Body of pancreas (tissue), 4 donors: ENCODE results near the gene ANKRD18A. TPM values are rescaled to one million over a fixed set of nuclear protein-coding genes. Genes with fewer than 3 reads are reported as not detected.

Experiments
- ATAC-seq: fragments of 150-250 bp; one replicate; pipeline ENCODE4 v1.9.1; 2016
- DNase-seq, 4 donors: peaks; one replicate each; pipeline ENCODE4 v3.0.0-alpha.2; 2019
- H3K27ac ChIP-seq, 4 donors: fragments of 200-600 bp; sonication (generic); 1 replicate in 3 of 4; 2 replicates in 1 of 4; pipeline versions ENCODE4 v1.5.1 to v1.6.1; 2016 to 2019; ENCODE audit warnings: mild to moderate bottlenecking in 1 of 4, mixed read lengths in 1 of 4, moderate library complexity in 1 of 4
- H3K27me3 ChIP-seq, 2 donors: fragments of 200-600 bp; sonication (generic); one replicate each; pipeline ENCODE4 v1.6.0; 2016; ENCODE audit warnings: mild to moderate bottlenecking in 1 of 2
- H3K36me3 ChIP-seq, 2 donors: fragments of 200-600 bp; sonication (generic); replicated peaks in 1 of 2; 2 replicates each; pipeline ENCODE4 v1.5.1; 2016; ENCODE audit warnings: low read depth in 2 of 2; ENCODE audit not compliant: insufficient read depth in 1 of 2
- H3K4me1 ChIP-seq: fragments of 200-600 bp; sonication (generic); one replicate; pipeline ENCODE4 v1.6.0; 2016
- H3K4me3 ChIP-seq, 2 donors: fragments of 200-600 bp; sonication (generic); 1 replicate in 1 of 2; 2 replicates in 1 of 2; pipeline ENCODE4 v1.5.1; 2016 to 2019
- H3K9me3 ChIP-seq, 3 donors: fragments of 200-600 bp; sonication (generic); 1 replicate in 2 of 3; 2 replicates in 1 of 3; pipeline ENCODE4 v1.5.1; 2016
- CTCF ChIP-seq, 7 experiments: fragments of 450-650 bp in 4 of 7; fragments of 200-600 bp in 3 of 7; sonication (generic) in 3 of 7; IDR thresholded peaks; one replicate each; pipeline ENCODE4 v1.5.1; 2016 to 2019; ENCODE audit warnings: antibody characterized with exemption in 7 of 7
- POLR2A ChIP-seq, 3 donors: fragments of 450-650 bp; IDR thresholded peaks; one replicate each; pipeline ENCODE4 v1.6.1; 2016; ENCODE audit warnings: antibody characterized with exemption in 3 of 3, mild to moderate bottlenecking in 2 of 3
- WGBS, 2 donors: methylation state at CpG; one replicate each; pipeline ENCODE4 v1.1.5; 2017; 5-methylcytosine and 5-hydroxymethylcytosine counted together
- intact Hi-C: fragments of 100-400 bp; cut with DNase I; formaldehyde crosslinking; loops from one replicate; pipeline ENCODE4 v1.15.1; 2023
- total RNA-seq, 2 donors: library from RNA; depleted of rRNA; stranded (reverse); fragments of >200 nt; gene quantifications; one replicate each; pipeline ENCODE4 v1.1.0, GENCODE V29; 2016

The ANKRD18A gene
- total RNA-seq, 2 donors from 2014 or later, result 6.5 to 23.1 TPM

- intact Hi-C loops, result no loop called here
- WGBS, 2 donors, result 71 to 73% methylated on average over 8 of the region's 8 CpGs
- ATAC-seq, result no peak
Observed at GRCh38 chr9:38649731-38650363, 29.5 kb upstream of the ANKRD18A start.

GRCh38 chr9:38644601-38645000, 24.2 kb upstream of the ANKRD18A start:
- no peak for DNase-seq
- no peak for ATAC-seq
- intact Hi-C loops, result no loop called here
- no peak overlapping the region for H3K4me3 ChIP-seq
- no peaks in the 10 kb centered on the region for H3K27me3 ChIP-seq
- H3K9me3 ChIP-seq, result no peaks in the 10 kb centered on the region
- 8 to 24% methylated on average over 2 of the region's 2 CpGs for WGBS, 2 donors
- TF ChIP-seq CTCF (IDR thresholded peaks at IDR 0.05), result no peak
- H3K27ac ChIP-seq, result no peak overlapping the region
- no peaks in the 10 kb centered on the region for H3K36me3 ChIP-seq
- H3K4me1 ChIP-seq, result no peaks in the 10 kb centered on the region

More at GRCh38 chr9:38649731-38650363, 29.5 kb upstream of the ANKRD18A start:
- Histone ChIP-seq H3K9me3 (no peaks in the 10 kb centered on the region), H3K27ac (no peak overlapping the region), H3K4me3 (no peak overlapping the region), H3K36me3 (no peaks in the 10 kb centered on the region), H3K27me3 (no peaks in the 10 kb centered on the region), H3K4me1 (no peaks in the 10 kb centered on the region)
- TF ChIP-seq POLR2A (IDR thresholded peaks at IDR 0.05), result no peak
- no peak for DNase-seq

- Histone ChIP-seq H3K4me1 (no peaks in the 10 kb centered on the region), H3K36me3 (no peaks in the 10 kb centered on the region), H3K27me3 (no peaks in the 10 kb centered on the region), H3K27ac (no peak overlapping the region), H3K9me3 (no peaks in the 10 kb centered on the region), H3K4me3 (no peak overlapping the region)
- 42 to 49% methylated on average over 3 of the region's 3 CpGs for WGBS, 2 donors
- intact Hi-C loops, result no loop called here
- ATAC-seq (no peak), DNase-seq (no peak)
- no peak for TF ChIP-seq POLR2A (IDR thresholded peaks at IDR 0.05)
- TF ChIP-seq CTCF (IDR thresholded peaks at IDR 0.05), result no peak
Observed at GRCh38 chr9:38643815-38644173, 23.4 kb upstream of the ANKRD18A start.

GRCh38 chr9:38642951-38643814, 22.8 kb upstream of the ANKRD18A start:
- 67 to 80% methylated on average over 13 to 18 of the region's 18 CpGs for WGBS, 2 donors
- H3K4me3 ChIP-seq, result no peak overlapping the region
- H3K4me1 ChIP-seq, result no peaks in the 10 kb centered on the region
- H3K36me3 ChIP-seq, result no peaks in the 10 kb centered on the region
- H3K27ac ChIP-seq, result no peak overlapping the region
- no peaks in the 10 kb centered on the region for H3K27me3 ChIP-seq
- no peaks in the 10 kb centered on the region for H3K9me3 ChIP-seq
- TF ChIP-seq CTCF (IDR thresholded peaks at IDR 0.05) (no peak), POLR2A (IDR thresholded peaks at IDR 0.05) (no peak)
- ATAC-seq (no peak), DNase-seq (no peak)
- intact Hi-C loops, result no loop called here

- H3K9me3 ChIP-seq, result no peaks in the 10 kb centered on the region
- intact Hi-C loops, result no loop called here
- WGBS, 2 donors, result 49 to 54% methylated on average over 12 of the region's 12 CpGs
- H3K27me3 ChIP-seq, result no peaks in the 10 kb centered on the region
- H3K4me3 ChIP-seq, result no peak overlapping the region
- DNase-seq (peak; percentile 47 to 67 (median 55)), ATAC-seq (peak; percentile 68)
- no peaks in the 10 kb centered on the region for H3K36me3 ChIP-seq
- H3K27ac ChIP-seq, result no peak overlapping the region
- TF ChIP-seq CTCF (IDR thresholded peaks at IDR 0.05) (peak; percentile 38 to 66 (median 58)), POLR2A (IDR thresholded peaks at IDR 0.05) (no peak)
- H3K4me1 ChIP-seq, result no peaks in the 10 kb centered on the region
Observed at GRCh38 chr9:38641985-38642864, 21.8 kb upstream of the ANKRD18A start.
